Neural progenitor cell (in vitro differentiated cells): ENCODE data around the gene PERP. TPM values are rescaled to one million over a fixed set of nuclear protein-coding genes. Genes with fewer than 3 reads are reported as not detected.

ENCODE experiments used
- DNase-seq: peaks from one replicate; pipeline ENCODE4 v3.0.0-alpha.2; 2016; ENCODE audit warnings: low spot score
- H2AFZ ChIP-seq: fragments of 200-600 bp; sonication (generic); replicated peaks from 2 replicates; pipeline ENCODE4 v1.6.1; 2016; ENCODE audit warnings: antibody characterized with exemption
- H3F3A ChIP-seq: fragments of 200-600 bp; sonication (generic); 2 replicates; pipeline ENCODE4 v1.6.1; 2016; ENCODE audit warnings: antibody characterized with exemption, low read depth
- H3K27ac ChIP-seq: fragments of 200-600 bp; sonication (generic); 2 replicates; pipeline ENCODE4 v1.5.1; 2016; ENCODE audit warnings: mild to moderate bottlenecking
- H3K27me3 ChIP-seq: fragments of 200-600 bp; sonication (generic); 2 replicates; pipeline ENCODE4 v1.6.1; 2016; ENCODE audit warnings: mild to moderate bottlenecking, moderate library complexity
- H3K36me3 ChIP-seq: fragments of 200-600 bp; sonication (generic); 2 replicates; pipeline ENCODE4 v1.5.1; 2016
- H3K4me1 ChIP-seq: fragments of 200-600 bp; sonication (generic); 2 replicates; pipeline ENCODE4 v1.6.1; 2016; ENCODE audit warnings: mixed run types
- H3K4me2 ChIP-seq: fragments of 200-600 bp; sonication (generic); 2 replicates; pipeline ENCODE4 v1.6.1; 2016
- H3K4me3 ChIP-seq: fragments of 200-600 bp; sonication (generic); 2 replicates; pipeline ENCODE4 v1.5.1; 2016
- H3K79me2 ChIP-seq: fragments of 200-600 bp; sonication (generic); 2 replicates; pipeline ENCODE4 v1.6.1; 2016; ENCODE audit warnings: low read depth
- H3K9ac ChIP-seq: fragments of 200-600 bp; sonication (generic); 2 replicates; pipeline ENCODE4 v1.6.1; 2016
- H3K9me3 ChIP-seq: fragments of 200-600 bp; sonication (generic); 2 replicates; pipeline ENCODE4 v1.5.1; 2016; ENCODE audit warnings: low read depth
- H4K20me1 ChIP-seq: fragments of 200-600 bp; sonication (generic); 2 replicates; pipeline ENCODE4 v1.6.1; 2016; ENCODE audit warnings: low read depth
- H3K27ac Mint-ChIP-seq: 3 replicates; pipeline ENCODE4 v1.8.0; 2021; ENCODE audit warnings: mixed read lengths
- H3K27me3 Mint-ChIP-seq: 2 replicates; pipeline ENCODE4 v1.8.0; 2022; ENCODE audit warnings: low read depth, mild to moderate bottlenecking, inconsistent platforms, moderate library complexity, mixed read lengths; ENCODE audit not compliant: insufficient read depth
- H3K36me3 Mint-ChIP-seq: 3 replicates; pipeline ENCODE4 v1.8.0; 2021; ENCODE audit warnings: mixed read lengths
- H3K4me1 Mint-ChIP-seq: 3 replicates; pipeline ENCODE4 v1.8.0; 2021; ENCODE audit warnings: mixed read lengths
- H3K4me3 Mint-ChIP-seq: 3 replicates; pipeline ENCODE4 v1.8.0; 2021; ENCODE audit warnings: mild to moderate bottlenecking, moderate library complexity, mixed read lengths
- H3K9me3 Mint-ChIP-seq: 3 replicates; pipeline ENCODE4 v1.8.0; 2020; ENCODE audit warnings: mixed read lengths
- EZH2 ChIP-seq: fragments of 200-600 bp; sonication (generic); IDR thresholded peaks from 2 replicates; pipeline ENCODE4 v1.6.1; 2017; ENCODE audit warnings: antibody characterized with exemption, mild to moderate bottlenecking, moderate library complexity
- EZH2phosphoT487 ChIP-seq: fragments of 200-600 bp; sonication (generic); IDR thresholded peaks from 2 replicates; pipeline ENCODE4 v1.6.1; 2017; ENCODE audit warnings: antibody characterized with exemption
- total RNA-seq: library from RNA; depleted of rRNA; stranded (reverse); fragments of >200 nt; gene quantifications from 2 replicates; pipeline ENCODE4 v1.2.3, GENCODE V29; 2015; ENCODE audit warnings: low replicate concordance
- TF ChIP-seq, protein P1 (sequence below): fragments of 200-600 bp; sonication (generic); IDR thresholded peaks from 2 replicates; pipeline ENCODE4 v1.5.1; 2017; ENCODE audit warnings: antibody characterized with exemption, mild to moderate bottlenecking

Gene PERP
- total RNA-seq, 1 donor from 2014 or later = 35.4 TPM

DNA sequence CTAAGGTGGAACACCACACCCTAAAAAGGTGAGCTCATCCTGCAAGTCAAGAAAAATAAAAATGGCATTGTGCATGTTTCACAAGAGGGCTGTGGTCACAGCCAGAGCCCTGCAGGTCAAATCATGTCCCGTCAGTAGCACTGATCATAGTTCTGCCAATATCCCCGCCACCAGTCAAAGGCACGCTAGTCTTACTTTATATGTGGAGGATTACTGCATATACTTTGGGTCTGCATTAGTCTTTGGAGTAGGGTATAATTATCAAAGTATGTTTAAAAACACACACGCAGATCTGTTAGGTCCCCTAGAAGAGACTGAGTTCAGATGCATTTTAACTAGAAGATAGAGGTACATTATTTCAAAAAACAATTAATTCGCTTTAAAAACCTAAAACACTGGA, 1.8 kb downstream of the PERP start:
- H3K9me3 Mint-ChIP-seq = peaks cover 4% of the 10 kb centered on the region
- no peak overlapping the region for H2AFZ ChIP-seq
- peak overlapping the region; percentile 78 for H3K27ac ChIP-seq
- H3K27ac Mint-ChIP-seq = peak overlapping the region; percentile 83
- H3K4me2 ChIP-seq = peak overlapping the region; percentile 97
- H4K20me1 ChIP-seq = no peaks in the 10 kb centered on the region
- H3K4me3 ChIP-seq = peak overlapping the region; percentile 77
- H3K36me3 Mint-ChIP-seq = peaks cover 2% of the 10 kb centered on the region
- H3K79me2 ChIP-seq = peaks cover 62% of the 10 kb centered on the region
- peaks cover 12% of the 10 kb centered on the region for H3K27me3 Mint-ChIP-seq
- H3K4me3 Mint-ChIP-seq = peak overlapping the region; percentile 91
- no peak overlapping the region for H3K9ac ChIP-seq
- TF ChIP-seq EZH2 (no peak), EZH2phosphoT487 (no peak)
- TF ChIP-seq, protein P1, sequence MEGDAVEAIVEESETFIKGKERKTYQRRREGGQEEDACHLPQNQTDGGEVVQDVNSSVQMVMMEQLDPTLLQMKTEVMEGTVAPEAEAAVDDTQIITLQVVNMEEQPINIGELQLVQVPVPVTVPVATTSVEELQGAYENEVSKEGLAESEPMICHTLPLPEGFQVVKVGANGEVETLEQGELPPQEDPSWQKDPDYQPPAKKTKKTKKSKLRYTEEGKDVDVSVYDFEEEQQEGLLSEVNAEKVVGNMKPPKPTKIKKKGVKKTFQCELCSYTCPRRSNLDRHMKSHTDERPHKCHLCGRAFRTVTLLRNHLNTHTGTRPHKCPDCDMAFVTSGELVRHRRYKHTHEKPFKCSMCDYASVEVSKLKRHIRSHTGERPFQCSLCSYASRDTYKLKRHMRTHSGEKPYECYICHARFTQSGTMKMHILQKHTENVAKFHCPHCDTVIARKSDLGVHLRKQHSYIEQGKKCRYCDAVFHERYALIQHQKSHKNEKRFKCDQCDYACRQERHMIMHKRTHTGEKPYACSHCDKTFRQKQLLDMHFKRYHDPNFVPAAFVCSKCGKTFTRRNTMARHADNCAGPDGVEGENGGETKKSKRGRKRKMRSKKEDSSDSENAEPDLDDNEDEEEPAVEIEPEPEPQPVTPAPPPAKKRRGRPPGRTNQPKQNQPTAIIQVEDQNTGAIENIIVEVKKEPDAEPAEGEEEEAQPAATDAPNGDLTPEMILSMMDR = no peak
- peak; percentile 26 for DNase-seq
- H3K9me3 ChIP-seq = no peaks in the 10 kb centered on the region
- H3K36me3 ChIP-seq = no peaks in the 10 kb centered on the region
- H3K4me1 Mint-ChIP-seq = peaks cover 44% of the 10 kb centered on the region
- peaks cover 46% of the 10 kb centered on the region for H3F3A ChIP-seq
- H3K27me3 ChIP-seq = peaks cover 16% of the 10 kb centered on the region
- peaks cover 25% of the 10 kb centered on the region for H3K4me1 ChIP-seq

DNA sequence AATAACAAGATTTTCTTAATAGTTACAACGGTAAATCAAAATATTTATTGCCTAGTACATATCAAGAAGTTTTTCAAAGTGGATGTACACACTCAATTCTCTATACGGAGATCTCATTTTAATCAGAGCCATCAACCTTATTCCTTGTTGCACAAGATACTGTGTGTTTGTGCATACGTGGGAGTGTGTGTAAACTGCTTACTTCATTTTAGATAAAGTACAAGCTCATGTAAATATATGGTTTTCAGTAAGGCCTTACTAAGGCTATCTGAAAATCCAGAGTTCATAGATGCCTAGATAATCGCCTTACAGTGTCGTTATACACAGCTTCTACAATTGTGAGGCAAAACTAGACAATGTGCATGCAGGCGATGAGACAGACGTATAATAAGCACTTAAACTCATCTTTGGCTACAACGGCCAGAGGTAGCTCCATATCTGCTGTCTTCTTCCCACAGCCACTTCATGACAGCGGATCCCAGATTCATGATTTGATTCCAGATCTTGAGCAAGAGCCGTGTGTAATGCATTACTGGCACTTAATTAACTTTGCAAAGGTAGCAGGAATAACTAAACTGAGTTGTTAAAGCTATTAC, 2.5 kb downstream of the PERP start:
- no peak for TF ChIP-seq EZH2phosphoT487
- TF ChIP-seq, protein P1 = no peak
- H2AFZ ChIP-seq = no peak overlapping the region
- no peaks in the 10 kb centered on the region for H3K9me3 ChIP-seq
- H3K36me3 ChIP-seq = no peaks in the 10 kb centered on the region
- peaks cover 25% of the 10 kb centered on the region for H3K4me1 ChIP-seq
- H3K4me2 ChIP-seq = peak overlapping the region; percentile 97
- H3K4me1 Mint-ChIP-seq = peaks cover 44% of the 10 kb centered on the region
- H3K4me3 ChIP-seq = peak overlapping the region; percentile 77
- no peak for DNase-seq
- H3K36me3 Mint-ChIP-seq = peaks cover 2% of the 10 kb centered on the region
- H3K9me3 Mint-ChIP-seq = peaks cover 4% of the 10 kb centered on the region
- peaks cover 69% of the 10 kb centered on the region for H3K79me2 ChIP-seq
- peaks cover 12% of the 10 kb centered on the region for H3K27me3 Mint-ChIP-seq
- no peaks in the 10 kb centered on the region for H4K20me1 ChIP-seq
- peaks cover 16% of the 10 kb centered on the region for H3K27me3 ChIP-seq
- peak overlapping the region; percentile 78 for H3K27ac ChIP-seq
- H3K27ac Mint-ChIP-seq = no peak overlapping the region
- H3K4me3 Mint-ChIP-seq = no peak overlapping the region
- H3K9ac ChIP-seq = no peak overlapping the region
- peaks cover 46% of the 10 kb centered on the region for H3F3A ChIP-seq

DNA sequence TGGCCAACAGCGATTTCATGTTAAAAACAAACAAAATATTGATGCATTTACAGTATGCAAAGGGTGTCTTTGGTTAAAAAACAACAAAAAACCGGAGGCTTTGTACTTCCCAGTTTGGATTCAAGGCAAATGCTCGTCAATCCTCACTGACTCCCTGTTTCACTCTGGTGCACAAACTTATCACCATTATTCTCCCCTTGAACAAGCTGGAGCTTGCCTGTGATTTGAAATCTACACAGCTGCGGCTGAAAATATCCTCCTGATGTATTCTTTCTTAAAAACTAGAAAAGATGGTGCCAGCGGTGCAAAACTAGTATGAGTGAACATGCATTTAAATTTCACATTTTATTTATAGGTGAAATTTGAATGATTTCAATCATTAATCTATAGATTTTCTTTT, 3.3 kb downstream of the PERP start:
- peaks cover 16% of the 10 kb centered on the region for H3K27me3 ChIP-seq
- H3K36me3 ChIP-seq = no peaks in the 10 kb centered on the region
- DNase-seq = no peak
- H3K4me3 Mint-ChIP-seq = no peak overlapping the region
- no peaks in the 10 kb centered on the region for H4K20me1 ChIP-seq
- H3K9ac ChIP-seq = no peak overlapping the region
- no peaks in the 10 kb centered on the region for H3K9me3 ChIP-seq
- TF ChIP-seq EZH2phosphoT487 = no peak
- no peak for TF ChIP-seq EZH2
- no peak overlapping the region for H2AFZ ChIP-seq
- H3F3A ChIP-seq = peaks cover 42% of the 10 kb centered on the region
- H3K27ac ChIP-seq = no peak overlapping the region
- H3K9me3 Mint-ChIP-seq = peaks cover 4% of the 10 kb centered on the region
- H3K27me3 Mint-ChIP-seq = peaks cover 12% of the 10 kb centered on the region
- H3K4me2 ChIP-seq = peak overlapping the region; percentile 97
- peaks cover 2% of the 10 kb centered on the region for H3K36me3 Mint-ChIP-seq
- H3K4me1 Mint-ChIP-seq = peaks cover 40% of the 10 kb centered on the region
- H3K79me2 ChIP-seq = peaks cover 78% of the 10 kb centered on the region
- no peak overlapping the region for H3K27ac Mint-ChIP-seq
- no peak overlapping the region for H3K4me3 ChIP-seq
- peaks cover 25% of the 10 kb centered on the region for H3K4me1 ChIP-seq

DNA sequence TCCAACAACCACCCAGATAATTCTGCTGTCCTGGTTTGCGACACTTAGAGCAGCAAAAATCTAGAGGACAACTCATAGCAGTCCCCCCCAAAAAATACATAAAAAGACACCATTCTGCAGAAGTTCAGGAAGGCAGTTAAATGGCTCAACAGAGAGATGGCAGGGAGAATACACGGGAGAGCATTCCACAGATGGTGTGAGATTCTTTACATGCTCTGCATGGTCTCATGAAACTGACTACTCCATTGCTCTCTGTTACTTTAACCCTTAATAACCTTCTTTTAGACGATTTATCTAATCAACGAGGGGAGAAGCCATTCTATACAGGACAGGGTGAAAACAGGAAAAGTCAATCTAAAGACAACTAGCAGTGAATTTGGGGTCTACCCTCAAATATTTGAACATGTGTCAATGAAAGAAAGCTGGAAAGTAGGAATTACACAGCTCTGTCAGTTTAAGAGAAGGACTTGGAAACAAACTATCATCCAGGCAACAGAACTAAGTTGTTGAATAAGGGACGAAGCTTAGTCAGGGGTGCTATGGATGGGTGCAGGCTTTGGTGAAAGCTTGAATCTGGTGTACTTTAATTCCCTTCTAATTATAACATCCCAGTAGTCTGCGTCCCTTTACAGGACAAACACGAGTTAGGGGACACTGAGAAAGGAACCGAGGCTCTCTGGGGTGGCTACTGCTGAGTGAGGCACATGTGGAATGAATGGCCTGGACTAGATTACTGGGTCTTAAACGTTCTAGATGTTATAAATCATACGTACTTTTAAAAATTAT, 5.1 kb downstream of the PERP start:
- Histone ChIP-seq H3K27me3 (no peaks in the 10 kb centered on the region), H3K79me2 (peaks cover 94% of the 10 kb centered on the region), H3K4me2 (no peak overlapping the region), H2AFZ (no peak overlapping the region), H3K4me3 (no peak overlapping the region), H4K20me1 (no peaks in the 10 kb centered on the region), H3K36me3 (no peaks in the 10 kb centered on the region), H3K9ac (no peak overlapping the region), H3F3A (peaks cover 27% of the 10 kb centered on the region), H3K9me3 (no peaks in the 10 kb centered on the region), H3K4me1 (peaks cover 25% of the 10 kb centered on the region), H3K27ac (no peak overlapping the region)
- no peak overlapping the region for H3K4me3 Mint-ChIP-seq
- peaks cover 8% of the 10 kb centered on the region for H3K9me3 Mint-ChIP-seq
- DNase-seq = no peak
- H3K36me3 Mint-ChIP-seq = peaks cover 6% of the 10 kb centered on the region
- H3K27me3 Mint-ChIP-seq = peaks cover 4% of the 10 kb centered on the region
- no peak for TF ChIP-seq EZH2
- no peak for TF ChIP-seq EZH2phosphoT487
- TF ChIP-seq, protein P1 = no peak
- H3K4me1 Mint-ChIP-seq = peaks cover 33% of the 10 kb centered on the region
- H3K27ac Mint-ChIP-seq = no peak overlapping the region
